Mesendoderm (in vitro differentiated cells): ENCODE results near the gene TMEM198. TPM values are rescaled to one million over a fixed set of nuclear protein-coding genes. Genes with fewer than 3 reads are reported as not detected.
A peak's percentile ranks its signal among the peaks of the same experiment; 100 is the strongest.

Experiments
- DNase-seq: peaks from one replicate; pipeline ENCODE4 v3.0.0; 2013
- H2AK5ac ChIP-seq: 2 replicates; pipeline ENCODE4 v1.6.1; 2013; ENCODE audit warnings: low read length, inconsistent platforms
- H2BK120ac ChIP-seq: 2 replicates; pipeline ENCODE4 v1.6.1; 2013; ENCODE audit warnings: low read depth, mild to moderate bottlenecking, low read length, moderate library complexity, mixed read lengths
- H2BK15ac ChIP-seq: replicated peaks from 2 replicates; pipeline ENCODE4 v1.6.1; 2013; ENCODE audit warnings: low read depth, mild to moderate bottlenecking, moderate library complexity
- H2BK5ac ChIP-seq: 2 replicates; pipeline ENCODE4 v1.6.1; 2013; ENCODE audit warnings: low read length, inconsistent platforms
- H3K18ac ChIP-seq: 2 replicates; pipeline ENCODE4 v1.6.1; 2013; ENCODE audit warnings: mild to moderate bottlenecking, low read length, mixed read lengths
- H3K23ac ChIP-seq: one replicate; pipeline ENCODE4 v1.6.1; 2013; ENCODE audit warnings: low read length
- H3K27ac ChIP-seq: 2 replicates; pipeline ENCODE4 v1.5.1; 2013; ENCODE audit warnings: low read depth, mild to moderate bottlenecking, inconsistent platforms, low read length, moderate library complexity
- H3K27me3 ChIP-seq: 2 replicates; pipeline ENCODE4 v1.6.1; 2013; ENCODE audit warnings: low read length, control low read depth, mild to moderate bottlenecking, inconsistent platforms; ENCODE audit not compliant: insufficient read depth, poor library complexity
- H3K36me3 ChIP-seq: 2 replicates; pipeline ENCODE4 v1.6.1; 2013; ENCODE audit warnings: low read length, inconsistent platforms; ENCODE audit not compliant: control insufficient read depth, insufficient read depth
- H3K4ac ChIP-seq: one replicate; pipeline ENCODE4 v1.6.1; 2013; ENCODE audit warnings: low read depth, mild to moderate bottlenecking, low read length, moderate library complexity
- H3K4me1 ChIP-seq: 2 replicates; pipeline ENCODE4 v1.6.1; 2013; ENCODE audit warnings: low read depth, low read length, inconsistent platforms; ENCODE audit not compliant: control insufficient read depth
- H3K4me2 ChIP-seq: 2 replicates; pipeline ENCODE4 v1.6.1; 2013; ENCODE audit warnings: low read length
- H3K4me3 ChIP-seq: 2 replicates; pipeline ENCODE4 v1.5.1; 2013; ENCODE audit warnings: mild to moderate bottlenecking, low read length
- H3K56ac ChIP-seq: one replicate; pipeline ENCODE4 v1.6.1; 2013; ENCODE audit warnings: low read length
- H3K79me1 ChIP-seq: 2 replicates; pipeline ENCODE4 v1.6.1; 2013; ENCODE audit warnings: low read length, inconsistent platforms
- H3K79me2 ChIP-seq: 2 replicates; pipeline ENCODE4 v1.6.1; 2013; ENCODE audit warnings: mild to moderate bottlenecking, low read length; ENCODE audit not compliant: control insufficient read depth, insufficient read depth
- H3K9ac ChIP-seq: 2 replicates; pipeline ENCODE4 v1.6.1; 2013; ENCODE audit warnings: low read length, inconsistent platforms
- H4K5ac ChIP-seq: one replicate; pipeline ENCODE4 v1.6.1; 2013; ENCODE audit warnings: low read length
- H4K8ac ChIP-seq: one replicate; pipeline ENCODE4 v1.6.1; 2013; ENCODE audit warnings: low read depth, mild to moderate bottlenecking, control low read depth, low read length, moderate library complexity
- WGBS: extraction: QIAGEN DNeasy Blood & Tissue Kit; methylation state at CpG from one replicate; pipeline ENCODE4 v1.1.7; 2013; ENCODE audit warnings: low lambda C conversion rate, missing lambda C conversion rate; ENCODE audit not compliant: insufficient coverage; ENCODE audit errors: extremely low coverage; 5-methylcytosine and 5-hydroxymethylcytosine counted together
- small RNA-seq: library from polyadenylated mRNA; stranded (forward); fragments of <200 nt; extraction: miRNeasy Mini kit (QIAGEN cat#:217004); gene quantifications from one replicate; pipeline ENCODE3, GENCODE V24; 2013; ENCODE audit not compliant: insufficient read depth

TMEM198 gene

GRCh38 chr2:219598308-219599078 is 54.7 kb downstream of the TMEM198 start:
- no peak overlapping the region for H3K4ac ChIP-seq
- H3K27ac ChIP-seq: no peak overlapping the region
- WGBS: no CpG with 5 or more reads among the region's 9 CpGs
- H3K56ac ChIP-seq: peak overlapping the region; percentile 79
- H2BK15ac ChIP-seq: peak overlapping the region; percentile 37
- H3K18ac ChIP-seq: peak overlapping the region; percentile 60
- no peak overlapping the region for H2AK5ac ChIP-seq
- H3K36me3 ChIP-seq: no peaks in the 10 kb centered on the region
- no peak overlapping the region for H3K23ac ChIP-seq
- peak overlapping the region; percentile 65 for H3K9ac ChIP-seq
- peak overlapping the region; percentile 5 for H2BK5ac ChIP-seq
- H4K5ac ChIP-seq: no peak overlapping the region
- no peak overlapping the region for H2BK120ac ChIP-seq
- no peaks in the 10 kb centered on the region for H3K4me1 ChIP-seq
- DNase-seq: no peak
- H3K79me2 ChIP-seq: no peaks in the 10 kb centered on the region
- H3K79me1 ChIP-seq: no peaks in the 10 kb centered on the region
- H4K8ac ChIP-seq: no peak overlapping the region
- no peaks in the 10 kb centered on the region for H3K27me3 ChIP-seq
- H3K4me2 ChIP-seq: peak overlapping the region; percentile 57
- peak overlapping the region; percentile 36 for H3K4me3 ChIP-seq

Small RNAs within 50 kb of the gene (small RNA-seq; reads per million reads assigned to genes)
- not detected for gene MIR3132
- gene RN7SKP213: not detected
